Adrenal gland (tissue), 12 donors: Measurements from ENCODE around the gene AQP4. TPM values are rescaled to one million over a fixed set of nuclear protein-coding genes. Genes with fewer than 3 reads are reported as not detected.

Experiments
- DNase-seq, 7 donors: peaks; one replicate each; pipeline ENCODE4 v3.0.0-alpha.2; 2019 to 2020
- H3K27ac ChIP-seq, 5 donors: fragments of 200-600 bp; sonication (generic) in 4 of 5; 1 replicate in 3 of 5; 2 replicates in 2 of 5; pipeline versions ENCODE4 v1.5.1 to v1.8.0; 2016 to 2020; ENCODE audit warnings: mild to moderate bottlenecking in 1 of 5
- H3K27me3 ChIP-seq: fragments of 200-600 bp; 2 replicates; pipeline ENCODE4 v1.8.0; 2021
- H3K36me3 ChIP-seq, 2 donors: fragments of 200-600 bp; replicated peaks in 1 of 2; 1 replicate in 1 of 2; 2 replicates in 1 of 2; pipeline versions ENCODE4 v1.5.1 to v1.8.0; 2018 to 2022
- H3K4me1 ChIP-seq, 2 donors: fragments of 200-600 bp; replicated peaks in 1 of 2; 1 replicate in 1 of 2; 2 replicates in 1 of 2; pipeline versions ENCODE4 v1.5.1 to v1.8.0; 2018 to 2021
- H3K4me3 ChIP-seq, 4 donors: fragments of 200-600 bp; sonication (generic) in 3 of 4; one replicate each; pipeline ENCODE4 v1.5.1; 2016 to 2018
- H3K9me3 ChIP-seq, 3 donors: fragments of 200-600 bp; sonication (generic) in 1 of 3; replicated peaks in 1 of 3; 1 replicate in 2 of 3; 2 replicates in 1 of 3; pipeline versions ENCODE4 v1.5.1 to v1.8.0; 2016 to 2021
- CTCF ChIP-seq, 6 experiments: fragments of 450-650 bp in 4 of 6; fragments of 200-600 bp in 2 of 6; sonication (generic) in 1 of 6; IDR thresholded peaks; 1 replicate in 5 of 6; 2 replicates in 1 of 6; pipeline versions ENCODE4 v1.5.1 to v1.8.0; 2016 to 2021; ENCODE audit warnings: antibody characterized with exemption in 6 of 6, mild to moderate bottlenecking in 2 of 6, moderate library complexity in 1 of 6
- POLR2A ChIP-seq, 2 donors: fragments of 450-650 bp; IDR thresholded peaks; one replicate each; pipeline ENCODE4 v1.6.1; 2017; ENCODE audit warnings: antibody characterized with exemption in 2 of 2, mild to moderate bottlenecking in 2 of 2, moderate library complexity in 1 of 2
- WGBS, 4 donors: extraction: QIAGEN DNeasy Blood & Tissue Kit in 2 of 4; methylation state at CpG; one replicate each; pipeline versions ENCODE4 v1.1.5 to v1.1.7; 2013 to 2017; 5-methylcytosine and 5-hydroxymethylcytosine counted together
- intact Hi-C, 2 donors: fragments of 100-400 bp; cut with DNase I; formaldehyde crosslinking; loops; one replicate each; pipeline versions ENCODE4 v1.14.1 to v1.15.0; 2022 to 2023
- polyA plus RNA-seq, 3 donors: library from polyadenylated mRNA; stranded (reverse); fragments of 200-250 nt in 2 of 3; fragments of 350-450 nt in 1 of 3; fragmentation: Illumina TruSeq in 1 of 3; extraction: RNeasy Lipid Tissue Mini Kit (QIAGEN cat#74804) in 1 of 3; gene quantifications; one replicate each; pipeline ENCODE4 v1.2.3, GENCODE V29; 2013 to 2014
- total RNA-seq, 9 donors: library from RNA; depleted of rRNA in 4 of 9; stranded (reverse); fragments of >200 nt in 4 of 9; fragments of 120-200 nt in 1 of 9; fragmentation: NEBNext Ultra II Directional in 1 of 9; extraction: Animal tissue kit (Norgen Biotek cat#: 25700) in 1 of 9; gene quantifications; one replicate each; pipeline versions ENCODE4 v1.1.0 to v1.2.4, GENCODE V29; 2013 to 2023
- donor health status: healthy with polysubstance abuse.
- donor health status: Bipolar disorder and iron deficiency.
- donor health status: DM: yes; HTN: yes; CAD: no.
- donor health status: DM: no; HTN: no; CAD: no.
- donor health status: DM: no; HTN: no; CAD: no.
- donor health status: DM: yes; HTN: yes; CAD: no.

Gene AQP4
- total and polyA plus RNA-seq, 12 donors, result under 0.01 to 0.69 (median 0.09) TPM; not detected in 4

GRCh38 chr18:26863122-26863879, 2.2 kb downstream of the AQP4 start:
- intact Hi-C loops, result no loop called here
- whole genome bisulfite sequencing, 4 donors, result 4 to 7% (median 6%) methylated on average over 20 to 40 of the region's 40 CpGs
- H3K9me3 ChIP-seq, result no peaks in the 10 kb centered on the region
- no peaks in the 10 kb centered on the region for H3K36me3 ChIP-seq
- no peaks in the 10 kb centered on the region for H3K4me1 ChIP-seq
- peak overlapping the region in 1 of 4 donors; percentile 27 for H3K4me3 ChIP-seq
- TF ChIP-seq CTCF (IDR thresholded peaks at IDR 0.05) (no peak), POLR2A (IDR thresholded peaks at IDR 0.05) (no peak)
- peaks cover 3% of the 10 kb centered on the region for H3K27me3 ChIP-seq
- no peak overlapping the region for H3K27ac ChIP-seq
- DNase-seq, result peak; percentile 37 to 64 (median 53)

GRCh38 chr18:26862084-26862483, 3.4 kb downstream of the AQP4 start:
- 83 to 92% (median 88%) methylated on average over 2 to 5 of the region's 5 CpGs for WGBS, 4 donors
- Histone ChIP-seq H3K27me3 (peaks cover 3% of the 10 kb centered on the region), H3K27ac (no peak overlapping the region), H3K9me3 (no peaks in the 10 kb centered on the region), H3K36me3 (no peaks in the 10 kb centered on the region), H3K4me1 (no peaks in the 10 kb centered on the region), H3K4me3 (no peak overlapping the region)
- no peak for DNase-seq
- TF ChIP-seq POLR2A (IDR thresholded peaks at IDR 0.05) (no peak), CTCF (IDR thresholded peaks at IDR 0.05) (no peak)
- intact Hi-C loops, result no loop called here

GRCh38 chr18:26854292-26854881, 11.1 kb downstream of the AQP4 start:
- intact Hi-C loops, result no loop called here
- no peaks in the 10 kb centered on the region for H3K4me1 ChIP-seq
- TF ChIP-seq POLR2A (IDR thresholded peaks at IDR 0.05) (no peak), CTCF (IDR thresholded peaks at IDR 0.05) (no peak)
- 65 to 70% (median 69%) methylated on average over 10 of the region's 10 CpGs for WGBS, 4 donors
- H3K36me3 ChIP-seq, result no peaks in the 10 kb centered on the region
- DNase-seq, result no peak
- H3K27me3 ChIP-seq, result no peaks in the 10 kb centered on the region
- no peak overlapping the region for H3K27ac ChIP-seq
- H3K4me3 ChIP-seq, result no peak overlapping the region
- no peaks in the 10 kb centered on the region for H3K9me3 ChIP-seq

GRCh38 chr18:26853401-26853800, 12.1 kb downstream of the AQP4 start:
- TF ChIP-seq POLR2A (IDR thresholded peaks at IDR 0.05), result no peak
- TF ChIP-seq CTCF (IDR thresholded peaks at IDR 0.05), result no peak
- Histone ChIP-seq H3K27me3 (no peaks in the 10 kb centered on the region), H3K36me3 (no peaks in the 10 kb centered on the region), H3K27ac (no peak overlapping the region), H3K9me3 (no peaks in the 10 kb centered on the region), H3K4me3 (no peak overlapping the region), H3K4me1 (no peaks in the 10 kb centered on the region)
- 77 to 83% (median 80%) methylated on average over 2 of the region's 2 CpGs for WGBS, 4 donors
- intact Hi-C loops, result no loop called here
- no peak for DNase-seq
